Vagina (tissue), 2 donors: Measurements from ENCODE around the gene TMEM37. TPM values are rescaled to one million over a fixed set of nuclear protein-coding genes. Genes with fewer than 3 reads are reported as not detected.

ENCODE experiments used
- DNase-seq, 2 donors: peaks; one replicate each; pipeline ENCODE4 v3.0.0-alpha.2; 2017; ENCODE audit errors: extremely low spot score in 2 of 2
- H3K27ac ChIP-seq: fragments of 200-600 bp; sonication (generic); one replicate; pipeline ENCODE4 v1.5.1; 2019
- H3K27me3 ChIP-seq: fragments of 200-600 bp; sonication (generic); one replicate; pipeline ENCODE4 v1.5.1; 2019
- H3K36me3 ChIP-seq, 2 donors: fragments of 200-600 bp; sonication (generic); one replicate each; pipeline ENCODE4 v1.5.1; 2017 to 2019
- H3K4me1 ChIP-seq: fragments of 200-600 bp; sonication (generic); one replicate; pipeline ENCODE4 v1.5.1; 2019
- H3K4me3 ChIP-seq, 2 donors: fragments of 200-600 bp; sonication (generic); 1 replicate in 1 of 2; 2 replicates in 1 of 2; pipeline ENCODE4 v1.5.1; 2016 to 2019
- H3K9me3 ChIP-seq: fragments of 200-600 bp; sonication (generic); one replicate; pipeline ENCODE4 v1.5.1; 2019
- CTCF ChIP-seq, 3 experiments: fragments of 450-650 bp in 2 of 3; fragments of 200-600 bp in 1 of 3; sonication (generic) in 1 of 3; IDR thresholded peaks; one replicate each; pipeline ENCODE4 v1.5.1; 2017 to 2019; ENCODE audit warnings: antibody characterized with exemption in 3 of 3, mild to moderate bottlenecking in 2 of 3, moderate library complexity in 2 of 3
- POLR2A ChIP-seq, 2 donors: fragments of 450-650 bp; IDR thresholded peaks; one replicate each; pipeline ENCODE4 v1.6.1; 2017; ENCODE audit warnings: antibody characterized with exemption in 2 of 2, mild to moderate bottlenecking in 2 of 2, moderate library complexity in 2 of 2
- POLR2AphosphoS5 ChIP-seq, 2 donors: sonication (generic); formaldehyde crosslinking; IDR thresholded peaks; one replicate each; pipeline ENCODE4 v1.9.0; 2017; ENCODE audit warnings: antibody characterized with exemption in 2 of 2, mild to moderate bottlenecking in 2 of 2, low read depth in 1 of 2; ENCODE audit not compliant: insufficient read depth in 1 of 2
- intact Hi-C: fragments of 100-400 bp; cut with DNase I; formaldehyde crosslinking; loops from one replicate; pipeline ENCODE4 v1.15.1; 2023
- total RNA-seq: library from RNA; depleted of rRNA; stranded (reverse); fragments of >200 nt; gene quantifications from one replicate; pipeline ENCODE4 v1.2.3, GENCODE V29; 2016

The TMEM37 gene, protein sequence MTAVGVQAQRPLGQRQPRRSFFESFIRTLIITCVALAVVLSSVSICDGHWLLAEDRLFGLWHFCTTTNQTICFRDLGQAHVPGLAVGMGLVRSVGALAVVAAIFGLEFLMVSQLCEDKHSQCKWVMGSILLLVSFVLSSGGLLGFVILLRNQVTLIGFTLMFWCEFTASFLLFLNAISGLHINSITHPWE
- 3.2 TPM for total RNA-seq

- Histone ChIP-seq H3K36me3 (no peaks in the 10 kb centered on the region), H3K4me1 (peaks cover 46% of the 10 kb centered on the region), H3K27me3 (no peaks in the 10 kb centered on the region), H3K4me3 (peak within 1 kb of the TSS; percentile 60 to 65), H3K27ac (peak within 1 kb of the TSS; percentile 70), H3K9me3 (no peaks in the 10 kb centered on the region)
- TF ChIP-seq POLR2A (IDR thresholded peaks at IDR 0.05) (no peak), POLR2AphosphoS5 (IDR thresholded peaks at IDR 0.05; ENCODE audit: insufficient read depth in 1 of 2, low read depth in 1 of 2) (peak in 1 of 2 donors; percentile 76), CTCF (IDR thresholded peaks at IDR 0.05) (no peak)
- intact Hi-C loops, result no loop called here
- DNase-seq, result no peak
Observed at GRCh38 chr2:119431155-119431975, at the start of gene TMEM37. Gene TMEM37 (plus strand): TSS chr2:119431854. CDS start chr2:119431904, 50 bp downstream.

DNA sequence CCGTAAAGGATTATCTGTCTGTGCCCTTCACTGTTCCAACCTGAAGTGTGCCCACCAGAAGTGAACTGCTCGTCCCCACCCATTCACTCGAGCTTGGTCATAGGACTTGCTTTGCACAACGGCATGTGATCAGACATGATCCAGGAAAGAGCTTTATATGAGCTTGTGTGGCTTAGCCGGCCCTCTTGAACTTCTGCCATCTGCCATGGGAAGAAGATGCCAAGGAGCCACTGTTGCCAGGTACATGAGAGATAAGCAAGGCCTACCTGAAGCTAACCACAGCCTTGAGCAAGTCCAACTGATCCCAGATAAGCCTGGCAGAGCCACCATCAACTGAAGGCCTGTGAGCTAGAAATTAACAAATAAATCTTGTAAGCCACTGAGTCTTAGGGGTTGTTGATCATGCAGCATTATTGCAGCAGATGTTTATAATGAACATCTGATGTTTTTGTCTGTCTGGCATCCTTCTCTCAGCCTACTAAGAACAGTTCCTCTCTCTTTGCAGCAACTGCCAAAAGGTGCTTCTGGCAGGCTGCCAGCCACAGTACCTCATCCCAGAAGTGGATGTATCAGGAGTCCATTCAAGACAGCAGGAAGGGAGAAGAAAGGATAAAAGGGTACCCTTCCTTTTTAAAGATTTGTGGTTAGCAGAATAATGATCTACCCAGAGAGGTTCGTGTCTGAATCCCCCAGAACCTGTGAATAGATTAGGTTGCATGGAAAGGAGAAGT is 48.1 kb upstream of the TMEM37 start:
- Histone ChIP-seq H3K9me3 (no peaks in the 10 kb centered on the region), H3K36me3 (no peaks in the 10 kb centered on the region), H3K4me1 (peaks cover 31% of the 10 kb centered on the region), H3K27me3 (no peaks in the 10 kb centered on the region), H3K4me3 (no peak overlapping the region), H3K27ac (no peak overlapping the region)
- intact Hi-C loops, result no loop called here
- no peak for DNase-seq
- TF ChIP-seq CTCF (IDR thresholded peaks at IDR 0.05) (no peak), POLR2AphosphoS5 (IDR thresholded peaks at IDR 0.05; ENCODE audit: insufficient read depth in 1 of 2, low read depth in 1 of 2) (peak in 1 of 2 donors; percentile 17), POLR2A (IDR thresholded peaks at IDR 0.05) (no peak)

DNA sequence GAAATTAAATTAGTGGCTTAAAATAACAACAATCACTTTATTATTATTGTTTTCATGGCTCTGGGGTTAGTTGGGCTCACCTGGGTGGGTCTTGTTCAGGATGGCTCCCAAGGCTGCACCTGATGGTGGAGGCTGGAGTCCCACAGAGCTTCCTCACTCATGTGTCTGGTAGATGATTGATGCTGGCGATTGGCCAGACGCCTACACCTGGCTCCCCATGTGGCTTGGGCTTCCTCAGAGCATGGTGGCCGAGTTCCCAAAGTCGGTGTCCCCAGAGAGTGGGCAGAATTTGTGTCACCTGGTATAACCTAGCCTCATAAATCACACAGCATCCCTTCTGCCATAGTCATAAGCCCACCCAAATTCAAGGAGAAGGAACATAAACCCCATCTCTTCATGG is 46.7 kb upstream of the TMEM37 start:
- intact Hi-C loops, result no loop called here
- Histone ChIP-seq H3K4me1 (peaks cover 42% of the 10 kb centered on the region), H3K36me3 (no peaks in the 10 kb centered on the region), H3K4me3 (no peak overlapping the region), H3K27ac (no peak overlapping the region), H3K9me3 (no peaks in the 10 kb centered on the region), H3K27me3 (no peaks in the 10 kb centered on the region)
- no peak for DNase-seq
- TF ChIP-seq POLR2AphosphoS5 (IDR thresholded peaks at IDR 0.05; ENCODE audit: insufficient read depth in 1 of 2, low read depth in 1 of 2) (no peak), CTCF (IDR thresholded peaks at IDR 0.05) (no peak), POLR2A (IDR thresholded peaks at IDR 0.05) (no peak)

- Histone ChIP-seq H3K27me3 (no peaks in the 10 kb centered on the region), H3K4me1 (peaks cover 47% of the 10 kb centered on the region), H3K4me3 (no peak overlapping the region), H3K9me3 (no peaks in the 10 kb centered on the region), H3K27ac (no peak overlapping the region), H3K36me3 (no peaks in the 10 kb centered on the region)
- DNase-seq, result peak in 1 of 2 donors; percentile 20
- intact Hi-C loops, result no loop called here
- TF ChIP-seq POLR2A (IDR thresholded peaks at IDR 0.05) (no peak), CTCF (IDR thresholded peaks at IDR 0.05) (no peak), POLR2AphosphoS5 (IDR thresholded peaks at IDR 0.05; ENCODE audit: insufficient read depth in 1 of 2, low read depth in 1 of 2) (no peak)
Observed at GRCh38 chr2:119385466-119385865, 46.2 kb upstream of the TMEM37 start.
